H9 (cell line): Measurements from ENCODE around the gene PHKA2. TPM values are rescaled to one million over a fixed set of nuclear protein-coding genes. Genes with fewer than 3 reads are reported as not detected.

Experiments
- DNase-seq: peaks from one replicate; pipeline ENCODE4 v3.0.0-alpha.2; 2017
- H2AFZ ChIP-seq: one replicate; pipeline ENCODE4 v1.6.1; 2013; ENCODE audit warnings: mild to moderate bottlenecking, low read length, control low read depth, moderate library complexity
- H2AK5ac ChIP-seq: 2 replicates; pipeline ENCODE4 v1.6.1; 2013; ENCODE audit warnings: low read length, control low read depth, mixed read lengths; ENCODE audit not compliant: insufficient read length
- H2BK120ac ChIP-seq: one replicate; pipeline ENCODE4 v1.6.1; 2013; ENCODE audit warnings: low read depth, mild to moderate bottlenecking, low read length, control low read depth, inconsistent platforms; ENCODE audit not compliant: poor library complexity, severe bottlenecking
- H2BK12ac ChIP-seq: 2 replicates; pipeline ENCODE4 v1.6.1; 2013; ENCODE audit warnings: low read length, control low read depth, mixed read lengths, low read depth; ENCODE audit not compliant: insufficient read length
- H2BK15ac ChIP-seq: 2 replicates; pipeline ENCODE4 v1.6.1; 2013; ENCODE audit warnings: low read depth, low read length, control low read depth
- H2BK20ac ChIP-seq: one replicate; pipeline ENCODE4 v1.6.1; 2013; ENCODE audit warnings: low read depth, mild to moderate bottlenecking, low read length, control low read depth, inconsistent platforms; ENCODE audit not compliant: poor library complexity, severe bottlenecking
- H2BK5ac ChIP-seq: 2 replicates; pipeline ENCODE4 v1.6.1; 2013; ENCODE audit warnings: low read length, control low read depth, mixed read lengths; ENCODE audit not compliant: insufficient read length
- H3K14ac ChIP-seq: 2 replicates; pipeline ENCODE4 v1.6.1; 2013; ENCODE audit warnings: low read length, control low read depth; ENCODE audit not compliant: insufficient read depth
- H3K18ac ChIP-seq: 2 replicates; pipeline ENCODE4 v1.6.1; 2013; ENCODE audit warnings: low read depth, mild to moderate bottlenecking, mixed read lengths, low read length, control low read depth; ENCODE audit not compliant: insufficient read length
- H3K23ac ChIP-seq: 2 replicates; pipeline ENCODE4 v1.6.1; 2013; ENCODE audit warnings: low read length, control low read depth, mixed read lengths, low read depth; ENCODE audit not compliant: insufficient read length
- H3K23me2 ChIP-seq: 2 replicates; pipeline ENCODE4 v1.6.1; 2013; ENCODE audit warnings: low read depth, mild to moderate bottlenecking, mixed read lengths, low read length, control low read depth; ENCODE audit not compliant: insufficient read length, poor library complexity, severe bottlenecking
- H3K27ac ChIP-seq: 2 replicates; pipeline ENCODE4 v1.5.1; 2013; ENCODE audit warnings: low read length, control low read depth, mixed read lengths, low read depth; ENCODE audit not compliant: insufficient read length
- H3K27me3 ChIP-seq: 2 replicates; pipeline ENCODE4 v1.6.1; 2013; ENCODE audit warnings: low read length, control low read depth, inconsistent platforms; ENCODE audit not compliant: insufficient read depth
- H3K4ac ChIP-seq: 2 replicates; pipeline ENCODE4 v1.6.1; 2013; ENCODE audit warnings: low read depth, mild to moderate bottlenecking, control low read depth, inconsistent platforms, low read length, moderate library complexity
- H3K4me1 ChIP-seq: 2 replicates; pipeline ENCODE4 v1.6.1; 2013; ENCODE audit warnings: low read length, control low read depth, inconsistent platforms; ENCODE audit not compliant: insufficient read depth
- H3K4me2 ChIP-seq: 2 replicates; pipeline ENCODE4 v1.6.1; 2013; ENCODE audit warnings: low read length, control low read depth, mixed read lengths; ENCODE audit not compliant: insufficient read length, insufficient read depth
- H3K56ac ChIP-seq: 2 replicates; pipeline ENCODE4 v1.6.1; 2013; ENCODE audit warnings: low read depth, mild to moderate bottlenecking, mixed read lengths, low read length, control low read depth; ENCODE audit not compliant: insufficient read length
- H3K79me1 ChIP-seq: 2 replicates; pipeline ENCODE4 v1.6.1; 2013; ENCODE audit warnings: low read depth, mild to moderate bottlenecking, moderate library complexity, low read length, control low read depth, inconsistent platforms; ENCODE audit not compliant: insufficient read depth, poor library complexity, severe bottlenecking
- H3K79me2 ChIP-seq: 2 replicates; pipeline ENCODE4 v1.6.1; 2013; ENCODE audit warnings: low read length, control low read depth, inconsistent platforms; ENCODE audit not compliant: insufficient read depth
- H3K9ac ChIP-seq: 2 replicates; pipeline ENCODE4 v1.6.1; 2013; ENCODE audit warnings: low read length, control low read depth, mixed read lengths; ENCODE audit not compliant: insufficient read length; ENCODE audit errors: extremely low read depth
- H3K9me3 ChIP-seq: one replicate; pipeline ENCODE4 v1.6.1; 2013; ENCODE audit warnings: low read depth, low read length, inconsistent platforms; ENCODE audit not compliant: control insufficient read depth
- H3T11ph ChIP-seq: one replicate; pipeline ENCODE4 v1.6.1; 2013; ENCODE audit warnings: mild to moderate bottlenecking, low read length, control low read depth, inconsistent platforms
- H4K20me1 ChIP-seq: one replicate; pipeline ENCODE4 v1.6.1; 2013; ENCODE audit not compliant: control insufficient read depth, insufficient read length, insufficient read depth
- H4K5ac ChIP-seq: 2 replicates; pipeline ENCODE4 v1.6.1; 2013; ENCODE audit warnings: low read depth, mild to moderate bottlenecking, mixed read lengths, low read length, control low read depth; ENCODE audit not compliant: insufficient read length
- H4K8ac ChIP-seq: replicated peaks from 2 replicates; pipeline ENCODE4 v1.6.1; 2013; ENCODE audit warnings: low read length, control low read depth, mixed read lengths, low read depth; ENCODE audit not compliant: insufficient read length
- H4K91ac ChIP-seq: 2 replicates; pipeline ENCODE4 v1.6.1; 2013; ENCODE audit warnings: low read depth, mild to moderate bottlenecking, moderate library complexity, mixed read lengths, low read length, control low read depth; ENCODE audit not compliant: insufficient read length
- H3K27ac Mint-ChIP-seq, 3 experiments: 2 replicates in 2 of 3; 3 replicates in 1 of 3; pipeline ENCODE4 v1.8.0; 2020 to 2021; ENCODE audit warnings: mixed read lengths in 3 of 3, mild to moderate bottlenecking in 1 of 3, moderate library complexity in 1 of 3
- H3K27me3 Mint-ChIP-seq: 2 replicates; pipeline ENCODE4 v1.8.0; 2021; ENCODE audit warnings: low read depth, mild to moderate bottlenecking, moderate library complexity, mixed read lengths
- H3K36me3 Mint-ChIP-seq, 3 experiments: 2 replicates in 2 of 3; 3 replicates in 1 of 3; pipeline ENCODE4 v1.8.0; 2020 to 2021; ENCODE audit warnings: low read depth in 3 of 3, mixed read lengths in 3 of 3; ENCODE audit not compliant: insufficient read depth in 1 of 3
- H3K4me1 Mint-ChIP-seq, 2 experiments: 2 replicates each; pipeline ENCODE4 v1.8.0; 2020; ENCODE audit warnings: mixed read lengths in 2 of 2
- H3K4me3 Mint-ChIP-seq, 2 experiments: 2 replicates in 1 of 2; 3 replicates in 1 of 2; pipeline ENCODE4 v1.8.0; 2020 to 2021; ENCODE audit warnings: mild to moderate bottlenecking in 2 of 2, mixed read lengths in 2 of 2, moderate library complexity in 1 of 2
- H3K9me3 Mint-ChIP-seq, 2 experiments: 2 replicates in 1 of 2; 3 replicates in 1 of 2; pipeline ENCODE4 v1.8.0; 2020; ENCODE audit warnings: mild to moderate bottlenecking in 2 of 2, mixed read lengths in 2 of 2, moderate library complexity in 1 of 2
- CTCF ChIP-seq: fragments of 200-600 bp; sonication (generic); conservative IDR thresholded peaks from 3 replicates; pipeline ENCODE4 v1.8.0; 2021; ENCODE audit warnings: antibody characterized with exemption, mild to moderate bottlenecking
- WGBS: extraction: QIAGEN DNeasy Blood & Tissue Kit; methylation state at CpG from one replicate; pipeline ENCODE4 v1.1.7; 2013; ENCODE audit warnings: missing lambda C conversion rate, low lambda C conversion rate, mixed read lengths; ENCODE audit not compliant: insufficient read length; ENCODE audit errors: extremely low coverage; 5-methylcytosine and 5-hydroxymethylcytosine counted together
- total RNA-seq: library from RNA; stranded (reverse); gene quantifications from 2 replicates; pipeline ENCODE4 v1.2.1, GENCODE V29; 2021

Gene PHKA2
- total RNA-seq, 1 experiment from 2014 or later = 24.2 TPM

GRCh38 chrX:18995221-18995620 is 11.3 kb upstream of the PHKA2 start:
- Histone ChIP-seq H3K27ac (no peak overlapping the region), H3K56ac (no peak overlapping the region)
- no peak for DNase-seq

More at GRCh38 chrX:18995221-18995620, 11.3 kb upstream of the PHKA2 start:
- Histone ChIP-seq H3T11ph (no peak overlapping the region), H4K8ac (no peak overlapping the region), H3K14ac (no peak overlapping the region), H3K79me2 (no peaks in the 10 kb centered on the region), H3K4ac (no peak overlapping the region), H3K27me3 (no peaks in the 10 kb centered on the region), H2AK5ac (no peak overlapping the region), H3K9me3 (peaks cover 9% of the 10 kb centered on the region), H4K5ac (no peak overlapping the region), H2BK5ac (no peak overlapping the region), H2AFZ (no peak overlapping the region), H3K23ac (no peak overlapping the region), H3K18ac (no peak overlapping the region), H2BK120ac (no peak overlapping the region), H3K79me1 (no peaks in the 10 kb centered on the region), H3K23me2 (no peaks in the 10 kb centered on the region), H2BK15ac (no peak overlapping the region), H4K20me1 (no peaks in the 10 kb centered on the region), H3K4me2 (no peak overlapping the region), H3K4me1 (peaks cover 4% of the 10 kb centered on the region; the same call in 1 of the 2 replicates), H2BK20ac (no peak overlapping the region), H3K9ac (no peak overlapping the region), H2BK12ac (no peak overlapping the region), H4K91ac (no peak overlapping the region)
- no CpG with 5 or more reads among the region's 3 CpGs for WGBS
- H3K27me3 Mint-ChIP-seq = no peaks in the 10 kb centered on the region
- H3K4me3 Mint-ChIP-seq = no peak overlapping the region
- H3K27ac Mint-ChIP-seq = no peak overlapping the region
- H3K9me3 Mint-ChIP-seq = peaks cover 43 to 44% of the 10 kb centered on the region in 2 experiments
- no peak for TF ChIP-seq CTCF
- peaks cover 0 to 10% (median 6%) of the 10 kb centered on the region in 3 experiments; a peak in 3 of 7 replicates for H3K36me3 Mint-ChIP-seq
- peaks cover 15 to 25% of the 10 kb centered on the region in 2 experiments for H3K4me1 Mint-ChIP-seq
